ENCODE results near the gene ASL.
"Not testable (repeated sequence)": the region's sequence is repeated elsewhere in the genome, so short reads cannot be mapped to it uniquely, and the experiment has no call there.

GRCh38 chr7:66044498-66044854, 31.1 kb upstream of the ASL start:
- TF ChIP-seq CTCF, POLR2A, POLR2AphosphoS5 (IDR thresholded peaks at IDR 0.05): not testable (repeated sequence)

All from gastroesophageal sphincter (tissue), 3 donors.